GM20000 (cell line): ENCODE results near the gene NHS.

Experiments
- DNase-seq: peaks from one replicate; pipeline ENCODE4 v3.0.0; 2012; ENCODE audit warnings: low spot score
- CTCF ChIP-seq: IDR thresholded peaks from 2 replicates; pipeline ENCODE4 v1.5.1; 2012; ENCODE audit warnings: mild to moderate bottlenecking, control low read depth; ENCODE audit errors: extremely low read depth, missing control alignments

The NHS gene

DNA sequence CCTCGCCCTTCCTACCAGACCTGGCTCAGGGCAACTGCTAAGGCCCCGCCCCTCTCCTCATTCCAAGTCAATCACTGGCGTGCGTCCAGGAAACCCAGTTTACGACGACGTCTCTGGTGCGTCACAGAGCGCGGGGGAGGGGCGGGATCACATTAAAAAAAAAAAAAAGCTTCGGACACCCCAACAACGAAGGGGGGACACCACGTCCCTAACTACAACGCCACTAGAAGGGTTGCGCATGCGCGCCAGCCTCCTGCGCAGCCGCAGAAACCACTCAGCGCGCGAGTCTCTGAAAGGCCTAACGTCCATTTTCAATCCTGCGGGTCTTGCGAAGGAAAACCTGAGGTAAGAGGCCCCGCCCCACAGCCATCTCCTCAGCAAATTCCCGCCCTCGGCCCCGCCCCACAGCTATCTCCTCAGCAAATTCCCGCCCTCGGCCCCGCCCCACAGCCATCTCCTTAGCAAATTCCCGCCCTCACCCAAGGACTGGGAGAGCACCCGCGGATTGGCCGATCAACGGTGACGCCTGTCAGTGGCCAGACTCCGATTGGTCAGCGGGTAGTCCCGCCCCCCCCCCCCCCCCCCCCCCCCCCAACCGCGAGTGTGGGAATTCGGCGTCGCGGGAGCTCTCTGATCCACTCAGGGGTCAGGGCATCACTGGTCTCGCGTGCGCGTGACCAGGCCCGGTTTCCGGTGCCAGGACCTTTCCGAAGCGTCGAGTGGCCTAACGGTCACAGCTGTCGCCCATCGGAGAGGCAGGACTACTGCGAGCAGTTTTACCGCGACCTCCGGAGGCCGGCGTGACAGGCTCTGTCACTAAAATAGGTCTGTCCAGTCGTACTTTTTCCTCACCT is 362.1 kb downstream of the NHS start, which contains the start of gene SCML1:
Gene SCML1, plus strand, starts transcription at position 638 of the 854 bp plus-strand sequence. CDS start 6,694 bp downstream, outside the sequence.
- no peak for TF ChIP-seq CTCF
- DNase-seq: peak; percentile 18

DNA sequence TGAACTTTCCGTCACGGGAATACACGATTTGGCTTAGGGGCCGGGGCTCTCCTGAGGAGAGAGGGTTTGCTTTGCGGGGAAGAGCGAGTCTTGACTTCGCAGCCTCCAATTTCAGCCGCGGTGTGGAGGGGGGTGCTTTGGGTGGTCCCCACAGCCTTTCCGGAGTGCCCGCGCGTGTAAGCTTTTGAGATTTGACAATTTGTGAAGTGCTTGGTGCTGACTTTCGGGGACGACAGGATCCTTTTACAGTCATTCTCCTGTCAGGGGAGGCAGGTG is 362.6 kb downstream of the NHS start:
- TF ChIP-seq CTCF: no peak
- no peak for DNase-seq

DNA sequence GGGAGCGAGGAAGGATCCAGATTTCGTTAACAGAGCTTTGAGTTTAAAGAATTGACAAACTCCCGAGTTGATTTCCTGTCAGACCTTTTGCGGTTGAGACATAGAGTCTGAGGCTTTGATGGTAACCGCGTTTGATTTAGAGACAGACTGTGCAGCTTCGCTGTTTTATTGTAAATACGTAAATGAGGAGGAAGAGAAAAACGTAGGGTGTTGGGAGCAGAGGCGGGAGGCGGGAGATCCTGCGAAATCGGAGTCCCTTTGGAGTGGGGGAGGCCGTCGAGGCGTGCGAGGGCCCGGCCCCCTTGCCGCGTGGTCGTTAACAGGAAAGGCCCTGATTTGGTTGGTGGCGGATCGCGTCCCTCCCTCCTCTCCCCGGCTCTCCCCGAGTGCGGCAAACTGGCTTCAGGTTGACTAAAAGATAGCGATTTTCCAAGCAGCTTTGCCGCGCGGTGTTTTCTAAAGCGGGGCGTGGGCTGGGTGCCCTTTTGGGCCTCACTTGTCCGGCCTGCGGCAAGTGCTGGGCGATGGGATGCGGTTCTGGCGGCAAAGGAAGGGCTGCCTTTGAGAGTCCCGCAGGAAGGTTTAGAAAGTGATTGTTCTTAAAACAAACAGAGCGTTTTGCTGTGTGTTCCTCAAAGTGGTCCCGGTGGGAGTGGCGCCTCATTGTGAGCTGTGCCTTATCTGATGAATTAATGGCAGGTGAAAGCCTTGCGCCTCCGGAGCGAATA is 363.1 kb downstream of the NHS start:
- TF ChIP-seq CTCF: no peak
- DNase-seq: no peak

DNA sequence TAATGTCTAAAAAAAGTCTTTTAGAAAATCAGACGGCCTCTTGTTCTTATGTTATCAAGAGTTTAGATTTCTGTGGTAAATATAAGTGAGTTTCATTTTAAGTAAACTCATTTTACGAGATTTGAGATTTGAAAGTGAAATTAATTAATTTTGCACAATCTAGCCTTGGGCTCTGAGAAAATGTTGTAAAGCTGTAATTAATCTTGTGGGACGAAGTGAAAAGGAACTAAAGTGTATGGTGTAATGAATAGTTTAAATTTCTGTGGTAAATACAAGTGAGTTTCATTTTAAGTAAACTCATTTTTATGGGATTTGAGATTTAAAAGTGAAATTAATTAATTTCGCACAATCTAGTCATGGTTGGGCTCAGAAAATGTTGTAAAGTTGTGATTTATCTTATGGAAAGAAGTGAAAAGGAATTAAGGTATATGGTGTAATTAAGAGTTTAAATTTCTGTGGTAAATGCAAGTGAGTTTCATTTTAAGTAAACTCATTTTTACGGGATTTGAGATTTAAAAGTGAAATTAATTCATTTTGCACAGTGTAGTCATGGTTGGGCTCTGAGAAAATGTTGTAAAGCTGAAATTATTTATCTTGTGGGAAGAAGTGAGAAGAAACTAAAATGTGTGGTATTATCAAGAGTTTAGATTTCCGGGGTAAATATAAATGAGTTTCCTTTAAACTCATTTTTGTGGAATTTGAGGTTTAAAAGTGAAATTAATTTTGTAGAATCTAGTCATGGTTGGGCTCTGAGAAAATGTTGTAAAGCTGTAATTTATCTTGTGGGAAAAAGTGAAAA is 363.9 kb downstream of the NHS start:
- TF ChIP-seq CTCF: no peak
- DNase-seq: no peak

GRCh38 chrX:17740137-17741122 is 365.4 kb downstream of the NHS start:
- DNase-seq: no peak
- TF ChIP-seq CTCF: no peak

- no peak for TF ChIP-seq CTCF
- DNase-seq: no peak
Measured at GRCh38 chrX:17741123-17741511, 366.1 kb downstream of the NHS start.
